HL-60 (cell line): ENCODE measurements around the gene FAM200A.

ENCODE experiments used
- DNase-seq, 2 experiments: peaks; one replicate each; pipeline ENCODE4 v3.0.0-alpha.2; 2010 to 2020; ENCODE audit warnings: low read depth in 1 of 2, low spot score in 1 of 2
- H3K27ac ChIP-seq: fragments of 250-450 bp; sonication (Bioruptor Pico); replicated peaks from 2 replicates; pipeline ENCODE4 v1.5.1; 2020; ENCODE audit warnings: mild to moderate bottlenecking, moderate library complexity
- H3K27me3 ChIP-seq: fragments of 250-450 bp; sonication (Bioruptor Pico); 2 replicates; pipeline ENCODE4 v1.5.1; 2021; ENCODE audit warnings: mild to moderate bottlenecking, moderate library complexity; ENCODE audit not compliant: insufficient read depth, poor library complexity, severe bottlenecking
- H3K4me3 ChIP-seq: replicated peaks from 2 replicates; pipeline ENCODE4 v1.5.1; 2011; ENCODE audit warnings: mild to moderate bottlenecking, control low read depth, low read length; ENCODE audit not compliant: insufficient read depth
- GABPA ChIP-seq: IDR thresholded peaks from 2 replicates; pipeline ENCODE4 v1.6.1; 2012; ENCODE audit warnings: low read depth
- POLR2AphosphoS5 ChIP-seq: IDR thresholded peaks from 2 replicates; pipeline ENCODE4 v1.6.1; 2012; ENCODE audit warnings: low read depth
- SPI1 ChIP-seq: IDR thresholded peaks from 2 replicates; pipeline ENCODE4 v1.6.1; 2012; ENCODE audit warnings: low read depth, mild to moderate bottlenecking, borderline replicate concordance
- TF ChIP-seq, protein P1 (sequence below): IDR thresholded peaks from one replicate; pipeline ENCODE4 v1.5.1; 2011; ENCODE audit warnings: low read length, control low read depth, inconsistent platforms; ENCODE audit not compliant: insufficient read depth
- TF ChIP-seq, protein P2 (sequence below): IDR thresholded peaks from 2 replicates; pipeline ENCODE4 v1.6.1; 2012; ENCODE audit warnings: low read depth; ENCODE audit not compliant: insufficient replicate concordance

Gene FAM200A

DNA sequence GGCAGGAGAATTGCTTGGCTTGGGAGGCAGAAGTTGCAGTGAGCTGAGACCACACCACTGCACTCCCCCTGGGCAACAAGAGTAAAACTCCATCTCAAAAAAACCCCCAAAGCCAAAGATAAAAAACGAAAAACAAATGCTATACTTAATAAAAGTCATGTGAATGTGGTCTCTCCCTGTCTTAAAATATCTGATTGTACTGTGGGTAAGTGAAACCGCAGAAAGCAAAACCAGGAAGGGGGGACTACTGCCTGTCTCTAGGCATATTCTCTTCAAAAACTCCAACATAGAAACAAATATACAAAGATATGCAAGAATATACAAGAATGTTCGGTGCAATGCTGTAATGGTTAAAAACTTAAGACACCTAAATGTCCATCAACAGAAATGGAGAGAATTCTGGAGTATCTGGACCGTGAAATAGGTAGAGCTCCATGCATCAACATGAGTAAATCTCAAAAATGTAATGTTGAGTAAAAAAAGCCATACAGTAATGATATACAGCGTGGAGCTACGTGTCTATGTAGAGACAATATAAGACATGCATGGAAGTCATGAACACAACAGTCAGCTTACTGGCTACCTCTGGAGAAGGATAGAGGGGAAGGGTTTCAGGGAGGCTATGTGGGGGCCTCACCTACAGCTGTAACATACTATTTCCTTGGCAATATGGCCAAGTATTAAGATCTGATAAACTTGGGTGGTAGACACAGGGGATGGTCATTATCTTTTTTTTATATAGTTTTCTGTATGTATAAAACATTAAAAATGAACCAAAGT lies 54.0 kb downstream of the FAM200A start:
- no peaks in the 10 kb centered on the region for H3K27me3 ChIP-seq
- no peak overlapping the region; the same call in 1 of the 2 replicates for H3K27ac ChIP-seq
- TF ChIP-seq, protein P1, sequence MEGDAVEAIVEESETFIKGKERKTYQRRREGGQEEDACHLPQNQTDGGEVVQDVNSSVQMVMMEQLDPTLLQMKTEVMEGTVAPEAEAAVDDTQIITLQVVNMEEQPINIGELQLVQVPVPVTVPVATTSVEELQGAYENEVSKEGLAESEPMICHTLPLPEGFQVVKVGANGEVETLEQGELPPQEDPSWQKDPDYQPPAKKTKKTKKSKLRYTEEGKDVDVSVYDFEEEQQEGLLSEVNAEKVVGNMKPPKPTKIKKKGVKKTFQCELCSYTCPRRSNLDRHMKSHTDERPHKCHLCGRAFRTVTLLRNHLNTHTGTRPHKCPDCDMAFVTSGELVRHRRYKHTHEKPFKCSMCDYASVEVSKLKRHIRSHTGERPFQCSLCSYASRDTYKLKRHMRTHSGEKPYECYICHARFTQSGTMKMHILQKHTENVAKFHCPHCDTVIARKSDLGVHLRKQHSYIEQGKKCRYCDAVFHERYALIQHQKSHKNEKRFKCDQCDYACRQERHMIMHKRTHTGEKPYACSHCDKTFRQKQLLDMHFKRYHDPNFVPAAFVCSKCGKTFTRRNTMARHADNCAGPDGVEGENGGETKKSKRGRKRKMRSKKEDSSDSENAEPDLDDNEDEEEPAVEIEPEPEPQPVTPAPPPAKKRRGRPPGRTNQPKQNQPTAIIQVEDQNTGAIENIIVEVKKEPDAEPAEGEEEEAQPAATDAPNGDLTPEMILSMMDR: no peak
- TF ChIP-seq POLR2AphosphoS5 (no peak), SPI1 (no peak), GABPA (no peak)
- TF ChIP-seq, protein P2, sequence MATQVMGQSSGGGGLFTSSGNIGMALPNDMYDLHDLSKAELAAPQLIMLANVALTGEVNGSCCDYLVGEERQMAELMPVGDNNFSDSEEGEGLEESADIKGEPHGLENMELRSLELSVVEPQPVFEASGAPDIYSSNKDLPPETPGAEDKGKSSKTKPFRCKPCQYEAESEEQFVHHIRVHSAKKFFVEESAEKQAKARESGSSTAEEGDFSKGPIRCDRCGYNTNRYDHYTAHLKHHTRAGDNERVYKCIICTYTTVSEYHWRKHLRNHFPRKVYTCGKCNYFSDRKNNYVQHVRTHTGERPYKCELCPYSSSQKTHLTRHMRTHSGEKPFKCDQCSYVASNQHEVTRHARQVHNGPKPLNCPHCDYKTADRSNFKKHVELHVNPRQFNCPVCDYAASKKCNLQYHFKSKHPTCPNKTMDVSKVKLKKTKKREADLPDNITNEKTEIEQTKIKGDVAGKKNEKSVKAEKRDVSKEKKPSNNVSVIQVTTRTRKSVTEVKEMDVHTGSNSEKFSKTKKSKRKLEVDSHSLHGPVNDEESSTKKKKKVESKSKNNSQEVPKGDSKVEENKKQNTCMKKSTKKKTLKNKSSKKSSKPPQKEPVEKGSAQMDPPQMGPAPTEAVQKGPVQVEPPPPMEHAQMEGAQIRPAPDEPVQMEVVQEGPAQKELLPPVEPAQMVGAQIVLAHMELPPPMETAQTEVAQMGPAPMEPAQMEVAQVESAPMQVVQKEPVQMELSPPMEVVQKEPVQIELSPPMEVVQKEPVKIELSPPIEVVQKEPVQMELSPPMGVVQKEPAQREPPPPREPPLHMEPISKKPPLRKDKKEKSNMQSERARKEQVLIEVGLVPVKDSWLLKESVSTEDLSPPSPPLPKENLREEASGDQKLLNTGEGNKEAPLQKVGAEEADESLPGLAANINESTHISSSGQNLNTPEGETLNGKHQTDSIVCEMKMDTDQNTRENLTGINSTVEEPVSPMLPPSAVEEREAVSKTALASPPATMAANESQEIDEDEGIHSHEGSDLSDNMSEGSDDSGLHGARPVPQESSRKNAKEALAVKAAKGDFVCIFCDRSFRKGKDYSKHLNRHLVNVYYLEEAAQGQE: no peak
- peak overlapping the region; percentile 99 for H3K4me3 ChIP-seq
- no peak for DNase-seq
